Endothelial cell of umbilical vein (primary cell): ENCODE measurements around the gene TMEM233. TPM values are rescaled to one million over a fixed set of nuclear protein-coding genes. Genes with fewer than 3 reads are reported as not detected.

Experiments used
- BruUV-seq: library from RNA; stranded (reverse); fragments of 400-500 nt; replicated peaks from 2 replicates; lab custom pipeline; 2021; lab: Mats Ljungman, UMichigan
- CTCF ChIA-PET: fragments of 300-600, 350-600 bp; sonication (Branson Sonifier 250); formaldehyde crosslinking; loops from one replicate; lab custom pipeline; 2021; ENCODE audit warnings: antibody characterized with exemption, inconsistent platforms; lab: Charles Lee
- POLR2A ChIA-PET: fragments of 300-600, 350-600 bp; sonication (Branson Sonifier 250); formaldehyde crosslinking; loops from one replicate; lab custom pipeline; 2021; ENCODE audit warnings: antibody characterized with exemption, inconsistent platforms; lab: Charles Lee
- DNase-seq: peaks from one replicate; pipeline ENCODE4 v3.0.0-alpha.2; 2011; ENCODE audit warnings: low read depth, low spot score
- FAIRE-seq: peaks from 2 replicates; lab custom pipeline; 2011; peaks lifted over from hg19 to GRCh38; lab: Jason Lieb, UNC
- H2AFZ ChIP-seq: 2 replicates; pipeline ENCODE4 v1.6.0; 2012; ENCODE audit warnings: low read depth, low read length, control low read depth, inconsistent platforms
- H3K27ac ChIP-seq: 2 replicates; pipeline ENCODE4 v1.5.1; 2011; ENCODE audit warnings: low read depth, mild to moderate bottlenecking, control low read depth, low read length, moderate library complexity; ENCODE audit not compliant: insufficient read depth
- H3K27me3 ChIP-seq, 2 experiments: 2 replicates each; pipeline versions ENCODE4 v1.6.0 to v1.6.1; 2011; ENCODE audit warnings: low read length in 2 of 2, mixed read lengths in 1 of 2; ENCODE audit not compliant: control insufficient read depth in 2 of 2, insufficient read depth in 2 of 2
- H3K36me3 ChIP-seq, 2 experiments: 2 replicates in 1 of 2; 3 replicates in 1 of 2; pipeline ENCODE4 v1.5.1; 2011; ENCODE audit warnings: low read length in 2 of 2, mild to moderate bottlenecking in 1 of 2, moderate library complexity in 1 of 2; ENCODE audit not compliant: control insufficient read depth in 2 of 2, insufficient read depth in 2 of 2; ENCODE audit errors: extremely low read depth in 1 of 2
- H3K4me1 ChIP-seq: 3 replicates; pipeline ENCODE4 v1.5.1; 2011; ENCODE audit warnings: mild to moderate bottlenecking, low read length; ENCODE audit not compliant: control insufficient read depth, insufficient read depth; ENCODE audit errors: extremely low read depth
- H3K4me2 ChIP-seq: 2 replicates; pipeline ENCODE4 v1.6.1; 2011; ENCODE audit warnings: low read length, control low read depth, mixed read lengths; ENCODE audit not compliant: insufficient read depth
- H3K4me3 ChIP-seq, 3 experiments: fragments of 200-600 bp in 1 of 3; sonication (generic), shearing (Covaris generic) in 1 of 3; replicated peaks in 1 of 3; 2 replicates each; pipeline ENCODE4 v1.5.1; 2011 to 2016; ENCODE audit warnings: control low read depth in 3 of 3, low read length in 3 of 3, mild to moderate bottlenecking in 2 of 3, inconsistent platforms in 1 of 3, low read depth in 1 of 3, moderate library complexity in 1 of 3; ENCODE audit not compliant: insufficient read depth in 1 of 3
- H3K79me2 ChIP-seq: 2 replicates; pipeline ENCODE4 v1.6.0; 2012; ENCODE audit warnings: low read length, inconsistent platforms; ENCODE audit not compliant: control insufficient read depth, insufficient read depth
- H3K9ac ChIP-seq: replicated peaks from 2 replicates; pipeline ENCODE3; 2011; ENCODE audit warnings: low read length, control low read depth; ENCODE audit not compliant: insufficient read depth; ENCODE audit errors: extremely low read depth
- H3K9me1 ChIP-seq: replicated peaks from 3 replicates; pipeline ENCODE4 v1.6.0; 2011; ENCODE audit warnings: mild to moderate bottlenecking, low read length; ENCODE audit not compliant: control insufficient read depth, insufficient read depth; ENCODE audit errors: extremely low read depth
- H3K9me3 ChIP-seq: replicated peaks from 2 replicates; pipeline ENCODE4 v1.5.1; 2012; ENCODE audit warnings: low read length, inconsistent platforms; ENCODE audit not compliant: control insufficient read depth, insufficient read depth
- H4K20me1 ChIP-seq: replicated peaks from 2 replicates; pipeline ENCODE3; 2011; ENCODE audit warnings: mild to moderate bottlenecking, low read length; ENCODE audit not compliant: control insufficient read depth, insufficient read depth; ENCODE audit errors: extremely low read depth
- CTCF ChIP-seq, 2 donors: IDR thresholded peaks; 1 replicate in 1 of 2; 2 replicates in 1 of 2; pipeline ENCODE4 v1.5.1; 2011; ENCODE audit warnings: low read length in 2 of 2, mild to moderate bottlenecking in 2 of 2, moderate library complexity in 2 of 2, control low read depth in 1 of 2, inconsistent platforms in 1 of 2, low read depth in 1 of 2; ENCODE audit not compliant: insufficient read depth in 1 of 2; ENCODE audit errors: extremely low read depth in 1 of 2
- EZH2 ChIP-seq: IDR thresholded peaks from 2 replicates; pipeline ENCODE4 v1.6.1; 2012; ENCODE audit warnings: borderline replicate concordance, low read depth, mild to moderate bottlenecking, moderate library complexity, low read length, inconsistent platforms; ENCODE audit not compliant: severe bottlenecking
- FOS ChIP-seq: IDR thresholded peaks from 2 replicates; pipeline ENCODE4 v1.6.1; 2011; ENCODE audit warnings: mild to moderate bottlenecking, low read length, moderate library complexity, borderline replicate concordance; ENCODE audit not compliant: insufficient read depth
- GATA2 ChIP-seq: IDR thresholded peaks from 2 replicates; pipeline ENCODE4 v1.7.0; 2011; ENCODE audit warnings: low read depth, mild to moderate bottlenecking, moderate library complexity, mixed read lengths, low read length; ENCODE audit not compliant: insufficient read length, insufficient read depth
- JUN ChIP-seq: IDR thresholded peaks from 2 replicates; pipeline ENCODE4 v1.6.1; 2011; ENCODE audit warnings: borderline replicate concordance, low read depth; ENCODE audit not compliant: insufficient read length, insufficient read depth
- MYC ChIP-seq: IDR thresholded peaks from one replicate; pipeline ENCODE4 v1.6.1; 2011; ENCODE audit warnings: mild to moderate bottlenecking, low read depth, low read length
- POLR2A ChIP-seq: IDR thresholded peaks from 2 replicates; pipeline ENCODE4 v1.6.1; 2012; ENCODE audit warnings: low read depth, mild to moderate bottlenecking, control low read depth, low read length
- POLR2AphosphoS5 ChIP-seq: IDR thresholded peaks from 2 replicates; pipeline ENCODE4 v1.6.1; 2012; ENCODE audit warnings: low read depth, mild to moderate bottlenecking, control low read depth, low read length, moderate library complexity; ENCODE audit not compliant: insufficient read depth
- dilution Hi-C: fragments of 300-500 bp; cut with MboI; formaldehyde crosslinking; loops from one replicate; pipeline ENCODE4 v1.15.0; 2019; ENCODE audit warnings: low sequenced_read_pairs; ENCODE audit not compliant: extremely low pct_ligation_motif_present
- intact Hi-C: fragments of 100-400 bp; cut with micrococcal nuclease; formaldehyde crosslinking; loops from one replicate; pipeline ENCODE4 v1.10.0; 2022
- polyA plus RNA-seq, 4 experiments: library from polyadenylated mRNA; depleted of rRNA in 3 of 4; stranded (reverse) in 3 of 4; unstranded in 1 of 4; fragments of >200 nt; gene quantifications; 2 replicates each; pipeline versions ENCODE4 v1.2.1 to v1.2.3, GENCODE V29; 2011 to 2012; ENCODE audit warnings: missing spikeins in 1 of 4
- total RNA-seq: library from RNA; stranded (reverse); gene quantifications from 2 replicates; pipeline ENCODE4 v1.2.3, GENCODE V29; 2021
- TF ChIP-seq, protein P1 (sequence below): IDR thresholded peaks from 2 replicates; pipeline ENCODE4 v1.6.1; 2011; ENCODE audit not compliant: insufficient read depth, insufficient read length

Gene TMEM233
- total and polyA plus RNA-seq, 2 donors (not counting 3 experiments of a cell fraction or from before 2014, with no cell fraction given): 0.01 TPM; not detected in 1

DNA sequence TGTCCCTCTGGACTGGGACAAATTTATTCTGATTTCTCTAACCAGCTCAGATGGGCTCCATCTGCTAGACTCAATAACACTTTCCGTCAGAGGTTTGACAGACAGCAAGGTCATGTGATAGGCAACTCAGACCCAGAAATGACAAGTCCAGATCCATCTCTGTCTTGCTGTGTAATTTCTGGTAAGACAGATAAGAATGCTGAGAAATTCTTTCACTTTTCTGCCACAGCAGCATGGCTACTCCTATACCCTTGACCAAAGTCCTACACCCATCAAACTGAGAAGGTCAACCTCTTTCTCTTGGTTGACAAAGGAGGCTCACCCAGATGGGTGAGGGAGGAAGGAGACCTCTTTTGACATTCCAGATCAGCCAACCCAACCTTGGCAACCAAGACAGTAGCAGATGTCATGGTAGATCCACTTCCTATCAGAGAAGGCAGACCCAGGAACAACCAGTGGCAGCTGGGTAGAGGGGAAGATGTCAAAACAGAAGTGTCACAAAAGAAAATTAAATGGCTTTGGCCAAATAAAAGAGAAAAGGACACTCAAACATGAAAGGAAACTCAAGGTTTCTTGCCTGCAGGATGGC lies 37.5 kb downstream of the TMEM233 start:
- Histone ChIP-seq H3K9ac (no peak overlapping the region), H3K79me2 (no peaks in the 10 kb centered on the region), H2AFZ (no peak overlapping the region), H3K27ac (no peak overlapping the region), H3K4me3 (no peak overlapping the region), H3K36me3 (no peaks in the 10 kb centered on the region), H3K27me3 (no peaks in the 10 kb centered on the region), H3K4me1 (no peaks in the 10 kb centered on the region), H4K20me1 (no peaks in the 10 kb centered on the region), H3K9me1 (no peaks in the 10 kb centered on the region), H3K9me3 (no peaks in the 10 kb centered on the region), H3K4me2 (no peak overlapping the region)
- dilution Hi-C loops: no loop called here
- FAIRE-seq: no peak
- no peak for DNase-seq
- POLR2A ChIA-PET: no interaction called here
- BruUV-seq: no TSS peak
- intact Hi-C loops: no loop called here
- TF ChIP-seq CTCF (IDR thresholded peaks at IDR 0.05; ENCODE audit: extremely low read depth in 1 of 2, insufficient read depth in 1 of 2, low read depth in 1 of 2, low read length in 2 of 2): no peak
- TF ChIP-seq JUN: no peak
- no peak for TF ChIP-seq MYC
- TF ChIP-seq POLR2A: no peak
- no peak for TF ChIP-seq EZH2
- TF ChIP-seq FOS: no peak
- TF ChIP-seq, protein P1, sequence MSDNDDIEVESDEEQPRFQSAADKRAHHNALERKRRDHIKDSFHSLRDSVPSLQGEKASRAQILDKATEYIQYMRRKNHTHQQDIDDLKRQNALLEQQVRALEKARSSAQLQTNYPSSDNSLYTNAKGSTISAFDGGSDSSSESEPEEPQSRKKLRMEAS: no peak
- no peak for TF ChIP-seq GATA2
- TF ChIP-seq POLR2AphosphoS5: no peak
- CTCF ChIA-PET: interaction anchor here (2.0 kb wide), 1 partner anchor 12 kb away, joined by 6 read pairs; no protein-coding TSS in a partner anchor
